NCI-H1436 treated with DMSO at 0.1 percent for 48 hours (cell line): Measurements from ENCODE around the gene ADGRG4.
A peak's percentile ranks its signal among the peaks of the same experiment; 100 is the strongest.

Experiments
- DNase-seq: peaks from one replicate; lab custom pipeline; 2025; lab: John Stamatoyannopoulos, UW

Gene ADGRG4

GRCh38 chrX:136295380-136295779, 5.4 kb upstream of the ADGRG4 start:
- no peak for DNase-seq

GRCh38 chrX:136303041-136303440, 2.3 kb downstream of the ADGRG4 start:
- DNase-seq, result no peak

- no peak for DNase-seq
These were observed 3.7 kb downstream of the ADGRG4 start for GRCh38 chrX:136304493-136304892.

- DNase-seq, result no peak
These were observed 5.4 kb downstream of the ADGRG4 start for GRCh38 chrX:136306182-136306581.

DNA sequence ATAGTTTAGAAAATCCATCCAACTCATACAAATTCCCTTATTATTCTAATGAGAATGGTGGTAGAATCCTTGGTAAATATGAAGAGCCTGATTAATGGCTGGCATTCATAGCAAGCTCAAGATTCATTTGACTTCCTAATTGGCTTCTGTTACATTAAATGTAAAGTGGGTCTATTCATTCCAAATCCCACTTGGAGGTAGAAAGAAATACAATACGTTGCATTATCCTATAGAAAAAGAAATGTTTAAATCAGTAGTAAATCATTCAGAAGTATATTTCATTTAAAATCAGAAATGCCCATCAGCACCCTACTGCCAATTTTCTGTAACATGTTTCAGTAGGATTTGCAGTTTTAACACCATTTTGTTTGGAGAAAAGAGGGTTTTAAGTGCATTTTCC, 6.7 kb downstream of the ADGRG4 start:
- DNase-seq, result no peak

DNA sequence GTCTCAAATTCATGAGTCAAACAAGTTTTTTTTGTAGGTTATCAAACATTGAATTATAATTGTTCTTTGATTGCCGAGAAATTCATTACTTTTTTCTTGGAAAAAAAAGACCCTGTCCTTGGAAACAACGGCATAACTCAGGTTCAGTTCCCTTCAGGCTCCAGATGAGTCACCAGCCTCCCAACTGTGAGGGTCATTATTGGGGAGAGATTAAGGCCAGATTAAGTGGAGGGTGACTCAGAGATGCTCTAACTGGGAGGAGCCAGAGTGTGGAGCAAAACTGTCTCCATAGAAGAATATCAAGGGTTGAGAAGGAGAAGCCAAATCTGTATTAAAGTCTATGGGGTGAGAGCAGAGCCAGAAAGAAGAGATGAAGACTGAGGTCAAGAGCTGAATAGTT, 9.6 kb downstream of the ADGRG4 start:
- DNase-seq, result no peak

DNA sequence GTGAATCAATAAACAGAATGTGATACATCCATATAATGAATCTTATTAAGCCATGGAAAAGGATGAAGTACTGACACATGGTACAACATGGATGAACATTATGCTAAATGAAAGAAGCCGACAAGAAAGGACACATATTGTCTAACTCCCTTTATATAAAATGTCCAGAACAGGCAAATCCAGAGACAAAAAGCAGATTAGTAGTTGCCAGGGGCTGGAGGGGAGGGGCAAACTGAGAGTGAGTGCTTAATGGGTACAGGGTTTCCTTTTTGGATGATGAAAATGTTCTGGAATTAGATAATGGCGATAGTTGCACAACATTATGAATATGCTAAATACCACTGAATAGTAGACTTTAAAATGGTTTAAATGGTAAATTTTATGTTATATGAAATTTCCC, 17.4 kb downstream of the ADGRG4 start:
- DNase-seq, result no peak

GRCh38 chrX:136318895-136319597, 18.3 kb downstream of the ADGRG4 start:
- DNase-seq, result peak; percentile 82

DNA sequence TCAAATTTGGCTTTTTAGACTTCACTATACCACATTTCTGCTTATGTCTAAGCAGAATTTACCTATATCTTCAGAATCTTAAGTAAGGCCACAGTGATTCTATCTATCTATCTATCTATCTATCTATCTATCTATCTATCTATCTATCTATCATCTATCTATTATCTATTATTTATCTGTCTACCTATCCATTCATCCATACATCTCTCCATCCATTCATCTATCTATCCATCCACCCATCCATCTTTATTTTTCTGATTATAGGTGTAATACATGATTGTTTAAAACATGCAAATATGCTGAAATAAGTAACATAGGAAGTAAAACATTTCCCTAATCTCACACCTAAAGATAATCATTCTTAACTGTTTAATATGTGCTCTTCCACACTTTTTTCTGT, 18.8 kb downstream of the ADGRG4 start:
- DNase-seq, result no peak

DNA sequence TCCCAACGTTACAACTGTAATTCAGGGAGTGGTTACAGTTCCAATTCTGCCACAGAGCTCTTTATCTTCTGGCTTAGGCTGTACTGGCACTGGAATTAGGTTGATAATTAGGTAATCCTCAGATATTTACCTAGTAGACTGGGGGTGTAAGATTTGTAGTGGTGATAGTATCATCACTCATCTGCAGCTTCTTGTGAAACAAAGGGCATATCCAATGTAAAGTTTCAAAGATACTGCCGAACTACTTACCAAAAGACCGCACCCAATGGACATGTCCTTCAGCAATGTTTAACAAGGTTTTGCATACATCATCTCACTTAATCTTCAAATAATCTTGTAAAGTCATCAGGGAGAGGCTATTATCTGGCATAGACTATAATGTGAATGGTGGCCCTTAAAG, 20.8 kb downstream of the ADGRG4 start:
- no peak for DNase-seq

- peak; percentile 9 for DNase-seq
These were observed 21.3 kb downstream of the ADGRG4 start for GRCh38 chrX:136322064-136322463.

DNA sequence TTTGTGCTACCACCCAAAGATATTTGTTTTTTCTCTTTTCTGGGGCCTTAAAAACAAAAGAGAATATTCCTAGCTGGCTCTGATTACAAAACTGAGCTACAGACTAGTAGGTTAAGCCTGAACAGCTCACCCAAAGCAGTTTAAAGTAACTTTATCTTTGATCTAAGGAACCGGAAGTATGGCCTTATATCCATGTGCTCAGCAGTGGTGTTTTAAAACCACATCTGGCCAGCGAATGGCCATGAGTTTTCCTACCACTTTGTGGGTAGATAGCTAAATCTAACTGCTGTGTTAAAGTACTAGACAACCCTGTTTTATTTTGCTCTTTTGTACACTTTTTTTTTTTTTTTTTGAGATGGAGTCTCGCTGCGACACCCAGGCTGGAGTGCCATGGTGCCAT, 24.6 kb downstream of the ADGRG4 start:
- DNase-seq, result no peak

- DNase-seq, result no peak
These were observed 28.2 kb downstream of the ADGRG4 start for GRCh38 chrX:136328933-136329332.

- DNase-seq, result no peak
These were observed 35.9 kb downstream of the ADGRG4 start for GRCh38 chrX:136336623-136337022.

DNA sequence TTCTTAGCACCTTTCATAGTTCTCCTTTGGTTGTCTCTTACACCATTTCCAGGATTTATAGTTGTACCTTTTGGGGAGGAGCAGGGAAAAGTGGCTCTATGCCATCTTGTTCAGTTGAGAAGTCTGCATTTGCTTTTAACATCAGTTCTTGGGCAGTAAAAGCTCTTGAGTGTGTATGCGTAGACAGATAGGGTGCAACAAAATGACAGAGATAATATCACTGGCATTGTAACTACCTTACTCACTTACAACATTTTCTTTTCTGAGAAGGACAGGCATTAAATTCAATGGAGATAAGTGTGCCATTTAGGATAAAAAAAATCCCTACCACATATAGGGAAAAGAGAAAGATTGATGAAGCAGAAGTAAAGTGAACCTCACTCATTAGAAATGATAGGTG, 38.9 kb downstream of the ADGRG4 start:
- DNase-seq, result no peak

GRCh38 chrX:136344320-136344719, 43.6 kb downstream of the ADGRG4 start:
- DNase-seq, result no peak

GRCh38 chrX:136346506-136346905, 45.7 kb downstream of the ADGRG4 start:
- DNase-seq, result no peak

GRCh38 chrX:136347706-136348105, 46.9 kb downstream of the ADGRG4 start:
- no peak for DNase-seq

DNA sequence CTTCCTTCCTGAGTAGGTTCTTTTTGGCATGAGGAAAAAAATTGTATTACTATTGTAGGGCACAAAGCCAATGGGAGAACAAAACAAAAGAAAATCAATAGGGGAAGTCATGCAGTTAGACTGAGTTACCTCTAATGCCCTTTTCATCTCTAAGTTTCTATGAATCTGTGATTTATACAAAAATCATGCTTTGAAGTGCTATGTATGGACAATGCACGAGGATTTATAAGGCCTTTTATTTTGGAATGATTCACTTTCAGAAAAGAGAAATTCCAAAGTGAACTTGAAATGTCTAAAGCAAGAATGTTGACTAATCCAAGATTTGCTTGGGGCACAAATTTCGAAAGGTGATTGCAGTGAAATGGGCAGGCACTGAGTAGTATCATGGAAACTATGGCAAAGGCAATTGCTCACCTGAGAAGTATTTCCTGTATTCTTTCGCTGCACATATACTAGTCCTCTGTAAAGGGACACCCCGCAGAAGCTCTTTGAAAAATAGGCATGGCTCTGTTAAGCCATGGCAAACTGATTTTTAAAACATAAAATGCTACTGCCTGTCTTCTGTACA, 52.8 kb downstream of the ADGRG4 start:
- DNase-seq, result no peak

GRCh38 chrX:136354201-136354600, 53.4 kb downstream of the ADGRG4 start:
- no peak for DNase-seq

DNA sequence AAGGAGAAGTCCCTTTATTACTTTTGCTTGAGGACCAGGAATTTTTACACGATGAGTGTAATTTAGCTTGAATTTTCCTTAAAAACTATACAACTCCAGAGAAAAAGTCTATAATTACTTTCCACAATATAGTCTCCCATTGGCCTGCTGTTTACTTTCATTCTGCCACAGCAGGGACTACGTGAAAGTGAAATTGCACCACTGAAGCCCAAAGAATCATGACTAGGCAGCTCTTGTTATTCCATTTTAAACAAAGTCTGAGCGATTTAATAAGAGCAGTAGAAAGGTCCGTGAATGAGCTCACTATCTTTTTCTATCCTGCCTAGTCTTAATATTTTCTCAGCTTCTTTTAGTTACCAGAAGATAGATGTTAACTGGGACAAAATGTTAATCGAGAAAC, 68.6 kb downstream of the ADGRG4 start:
- no peak for DNase-seq

- DNase-seq, result no peak
These were observed 76.0 kb downstream of the ADGRG4 start for GRCh38 chrX:136376713-136377112.

DNA sequence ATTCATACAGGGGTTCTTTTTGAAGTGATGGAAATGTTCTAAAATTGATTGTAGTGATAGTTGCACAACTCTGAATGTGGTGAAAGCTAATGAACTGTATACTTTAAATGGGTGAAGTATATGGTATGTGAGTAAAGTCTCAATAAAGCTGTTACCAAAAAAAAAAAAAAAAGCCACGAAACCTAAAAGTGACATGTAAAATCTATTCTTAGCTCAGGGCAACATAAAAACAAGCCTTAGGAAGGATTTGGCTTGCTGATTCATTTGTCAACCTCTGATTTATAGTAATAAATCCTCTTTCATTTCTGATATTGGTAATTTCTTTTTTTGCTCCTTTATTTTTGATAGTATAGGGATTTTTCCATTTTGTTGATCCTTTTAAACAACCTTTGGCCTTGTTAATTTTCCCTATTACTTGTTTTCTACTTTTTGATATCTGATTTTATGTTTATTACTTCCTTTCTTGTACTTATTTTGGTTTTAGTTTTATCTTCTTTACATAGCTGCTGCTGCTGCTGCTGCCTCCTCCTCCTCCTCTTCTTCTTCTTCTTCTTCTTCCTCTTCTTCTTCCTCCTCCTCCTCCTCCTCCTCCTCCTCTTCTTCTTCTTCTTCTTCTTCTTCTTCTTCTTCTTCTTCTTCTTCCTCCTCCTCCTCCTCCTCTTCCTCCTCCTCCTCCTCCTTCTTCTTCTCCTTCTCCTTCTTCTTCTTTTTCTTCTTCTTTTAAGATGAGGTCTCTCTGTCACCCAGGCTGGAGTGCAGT, 79.4 kb downstream of the ADGRG4 start:
- no peak for DNase-seq
